ENCODE data around the gene NFKBIZ.

NFKBIZ gene

GRCh38 chr3:101825904-101826445, 23.3 kb upstream of the NFKBIZ start:
- no peak for DNase-seq (ENCODE audit: low read depth)

GRCh38 chr3:101827211-101828174, 21.8 kb upstream of the NFKBIZ start:
- peak; percentile 48 for DNase-seq (ENCODE audit: low read depth)

DNA sequence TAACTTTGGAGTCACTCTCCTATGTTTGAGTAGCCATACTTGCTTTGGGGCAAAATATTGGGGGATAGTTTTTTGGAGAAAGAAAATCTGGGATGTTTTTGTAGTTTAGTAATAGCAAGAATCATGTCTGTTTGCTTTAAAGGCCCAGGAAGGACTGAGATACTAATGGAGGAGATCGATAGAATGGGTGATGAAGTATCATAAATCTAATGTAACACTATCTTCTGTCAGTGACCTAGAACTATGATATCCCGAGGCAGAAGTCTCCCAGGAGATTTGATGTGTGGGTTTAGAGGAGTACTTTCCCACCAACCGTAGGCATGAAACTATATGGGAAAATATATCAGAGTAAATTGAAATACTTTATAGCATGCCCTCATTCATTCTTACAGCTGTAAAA, 21.0 kb upstream of the NFKBIZ start:
- no peak for DNase-seq (ENCODE audit: low read depth)

GRCh38 chr3:101828691-101829436, 20.4 kb upstream of the NFKBIZ start:
- no peak for DNase-seq (ENCODE audit: low read depth)

GRCh38 chr3:101829437-101829830, 19.9 kb upstream of the NFKBIZ start:
- no peak for DNase-seq (ENCODE audit: low read depth)

DNA sequence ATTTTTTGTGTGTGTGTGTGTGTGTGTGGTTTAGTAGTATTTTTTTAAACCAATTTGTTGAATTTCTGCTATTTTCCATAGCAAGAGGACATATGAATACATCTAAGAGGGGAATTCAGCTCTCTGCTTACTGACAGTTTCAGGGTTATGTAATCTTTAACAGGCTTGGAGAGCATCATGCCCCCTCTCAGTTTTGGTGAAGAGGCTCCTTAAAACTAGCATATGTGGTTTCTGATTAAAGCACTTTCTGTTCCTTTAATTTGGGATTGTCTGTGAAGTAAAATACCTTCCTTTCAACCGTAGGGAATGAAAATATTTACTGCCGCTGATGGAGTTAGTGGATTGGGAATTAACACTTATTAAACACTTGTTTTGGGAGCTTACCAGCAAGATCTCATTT, 19.4 kb upstream of the NFKBIZ start:
- DNase-seq (ENCODE audit: low read depth), result no peak

- DNase-seq (ENCODE audit: low read depth), result no peak
These were observed 15.8 kb upstream of the NFKBIZ start for GRCh38 chr3:101833446-101833974.

GRCh38 chr3:101835676-101836075, 13.6 kb upstream of the NFKBIZ start:
- no peak for DNase-seq (ENCODE audit: low read depth)

GRCh38 chr3:101836160-101836559, 13.2 kb upstream of the NFKBIZ start:
- no peak for DNase-seq (ENCODE audit: low read depth)

GRCh38 chr3:101836652-101837598, 12.4 kb upstream of the NFKBIZ start:
- DNase-seq (ENCODE audit: low read depth), result peak; percentile 60

DNA sequence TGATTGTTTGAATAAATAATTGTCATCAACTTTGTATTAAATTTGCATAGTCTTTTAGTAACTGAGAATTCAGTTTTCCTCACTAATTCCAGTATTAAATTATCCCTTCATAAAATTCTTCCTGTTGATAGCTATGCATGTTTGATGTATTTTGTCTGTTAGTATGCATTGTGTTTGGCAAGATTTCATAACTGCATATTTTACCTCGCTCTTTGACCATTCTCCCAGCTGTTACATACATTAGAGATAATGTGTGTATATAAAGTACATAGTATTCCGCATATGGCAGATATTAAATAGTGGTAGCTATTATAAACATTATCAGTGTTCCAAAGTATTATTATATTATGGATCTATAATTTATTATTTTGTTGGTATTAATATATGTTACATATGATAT, 10.6 kb upstream of the NFKBIZ start:
- no peak for DNase-seq (ENCODE audit: low read depth)

- DNase-seq (ENCODE audit: low read depth), result no peak
These were observed 9.2 kb upstream of the NFKBIZ start for GRCh38 chr3:101840066-101840465.

DNA sequence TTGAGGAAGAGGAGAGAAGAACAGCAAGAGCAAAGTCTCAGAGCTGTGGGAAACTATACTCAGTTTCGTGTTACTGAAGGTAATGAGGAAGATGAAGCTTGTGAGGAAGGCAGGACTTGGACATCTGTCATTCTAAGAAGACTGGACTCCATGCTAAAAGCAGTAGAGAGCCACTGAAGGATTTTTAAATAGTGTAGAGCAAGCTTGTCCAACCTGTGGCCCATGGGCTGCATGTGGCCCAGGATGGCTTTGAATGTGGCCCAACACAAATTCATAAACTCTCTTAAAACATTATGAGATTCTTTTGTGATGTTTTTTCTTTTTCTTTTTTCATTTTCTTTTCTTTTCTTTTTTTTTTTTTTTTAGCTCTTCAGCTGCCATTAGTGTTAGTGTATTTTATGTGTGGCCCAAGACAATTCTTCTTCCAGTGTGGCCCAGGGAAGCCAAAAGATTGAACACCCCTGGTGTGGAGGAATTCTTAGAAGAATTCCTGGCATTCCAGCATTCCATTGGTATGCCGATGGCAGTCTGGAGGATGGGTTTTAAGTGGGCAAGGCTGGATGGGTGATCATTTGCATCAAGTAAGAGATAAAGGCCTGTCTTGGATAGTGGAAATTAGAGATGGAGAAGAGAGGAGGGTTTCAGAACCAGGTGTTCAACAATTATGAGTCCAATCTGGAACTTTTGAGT, 6.9 kb upstream of the NFKBIZ start:
- no peak for DNase-seq (ENCODE audit: low read depth)

DNA sequence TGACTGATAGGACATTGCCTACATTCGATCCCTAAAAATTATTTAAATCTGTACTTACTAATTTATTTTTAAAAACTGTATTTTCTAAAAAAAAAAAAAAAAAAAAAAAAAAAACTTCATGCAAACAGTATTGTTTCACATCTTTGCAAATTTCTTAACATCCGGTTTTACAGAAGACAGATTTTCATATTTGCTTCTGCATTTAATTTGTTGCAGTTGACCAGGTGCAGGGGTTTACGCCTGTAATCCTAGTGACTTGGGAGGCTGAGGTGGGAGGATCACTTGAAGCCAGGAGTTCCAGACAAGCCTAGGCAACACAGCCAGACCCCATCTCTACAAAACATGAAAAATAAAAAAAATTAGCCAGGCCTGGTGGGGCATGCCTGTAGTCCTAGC, 6.4 kb upstream of the NFKBIZ start:
- no peak for DNase-seq (ENCODE audit: low read depth)

GRCh38 chr3:101845425-101845824, 3.9 kb upstream of the NFKBIZ start:
- no peak for DNase-seq (ENCODE audit: low read depth)

- no peak for DNase-seq (ENCODE audit: low read depth)
These were observed 2.6 kb upstream of the NFKBIZ start for GRCh38 chr3:101846709-101847108.

- no peak for DNase-seq (ENCODE audit: low read depth)
These were observed 2.0 kb upstream of the NFKBIZ start for GRCh38 chr3:101847328-101847727.

GRCh38 chr3:101848326-101848725, 988 bp upstream of the NFKBIZ start:
- no peak for DNase-seq (ENCODE audit: low read depth)

- no peak for DNase-seq (ENCODE audit: low read depth)
These were observed 466 bp downstream of the NFKBIZ start for GRCh38 chr3:101849714-101850245.

DNA sequence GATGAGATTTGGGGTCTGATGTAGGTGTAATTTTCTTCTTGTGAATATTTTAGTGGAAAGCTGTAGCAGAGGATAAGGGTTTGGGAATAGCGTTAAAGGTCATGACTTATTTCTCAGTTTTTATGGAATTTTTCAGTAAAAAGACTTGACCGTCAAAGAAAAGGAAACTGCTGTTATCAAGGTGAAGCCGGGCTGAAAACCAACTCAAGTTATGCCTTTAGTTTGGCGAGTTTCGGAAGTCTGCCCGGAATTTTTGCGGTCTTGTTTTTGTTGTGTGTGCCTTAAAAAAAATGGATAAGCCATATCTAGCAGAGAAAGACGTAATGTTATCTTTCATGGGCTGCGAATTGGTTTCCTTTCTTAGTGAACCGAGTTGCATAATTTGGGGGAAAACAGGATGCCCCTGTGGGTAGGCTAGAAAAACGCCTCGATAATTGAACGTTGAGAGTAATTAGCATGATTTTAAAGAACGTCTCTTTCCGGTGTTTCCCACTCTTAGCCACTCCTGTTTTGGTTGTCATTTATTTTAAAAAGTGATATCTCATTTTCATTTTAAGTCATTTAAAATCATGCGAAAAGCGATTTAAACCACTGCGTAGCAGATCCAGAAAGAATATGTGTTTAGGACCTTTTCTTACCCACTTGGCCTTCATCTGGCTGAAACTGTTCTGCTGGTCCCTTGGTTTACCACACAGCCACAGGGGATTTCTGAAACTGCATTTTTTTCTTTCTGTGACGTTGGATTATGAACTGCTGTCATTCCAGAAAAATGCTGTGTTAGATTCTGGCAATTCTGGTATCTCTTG, 1.1 kb downstream of the NFKBIZ start:
- DNase-seq (ENCODE audit: low read depth), result no peak
